A549 treated with AZD9567 at 1 μM for 4 hours (cell line): ENCODE data around the gene NDUFB5. TPM values are rescaled to one million over a fixed set of nuclear protein-coding genes. Genes with fewer than 3 reads are reported as not detected.

ENCODE experiments used
- total RNA-seq: library from RNA; stranded (reverse); fragments of 200-300 nt; extraction: Qiagen RNA extraction; gene quantifications from 5 replicates; pipeline ENCODE4 v1.2.3, GENCODE V29; 2022; ENCODE audit not compliant: insufficient read depth

NDUFB5 gene
- total RNA-seq = 42.1 to 51.0 TPM (median 49.3 TPM) in 5 replicates

GRCh38 chr3:179604321-179605078, at the start of gene NDUFB5, which contains the start of gene MRPL47:
Gene NDUFB5, plus strand, starts transcription at chr3:179604794. Its CDS starts 22 bp downstream, at chr3:179604816.
Gene MRPL47, minus strand, starts transcription at chr3:179604638. Its CDS starts 14 bp downstream, at chr3:179604624.

GRCh38 chr3:179562591-179563270, 41.9 kb upstream of the NDUFB5 start, which contains the start of gene ACTL6A:
Gene ACTL6A, plus strand, starts transcription at chr3:179562926. Its CDS starts 167 bp downstream, at chr3:179563093.

GRCh38 chr3:179652447-179653095, 48.0 kb downstream of the NDUFB5 start, which contains the start of gene USP13:
Gene USP13, plus strand, starts transcription at chr3:179653040. Its CDS starts 186 bp downstream, at chr3:179653226.

Other genes with a start within 250 kb of the NDUFB5 start
- gene GNB4, start 153.3 kb upstream of the NDUFB5 start, total RNA-seq = 10.7 to 16.4 TPM (median 15.6 TPM) in 5 replicates
- gene ACTL6A, start 41.9 kb upstream of the NDUFB5 start, total RNA-seq = 50.6 to 101 TPM (median 55.6 TPM) in 5 replicates
- gene MRPL47, start 156 bp upstream of the NDUFB5 start, total RNA-seq = 35.9 to 38.8 TPM (median 37.5 TPM) in 5 replicates
- 7.6 to 15.5 TPM (median 10.1 TPM) in 5 replicates for gene USP13, start 48.2 kb downstream of the NDUFB5 start, total RNA-seq